Neutrophil (primary cell): ENCODE results near the gene CMKLR1.

Experiments used
- H3K27ac ChIP-seq: fragments of 200-600 bp; sonication (generic); 2 replicates; pipeline ENCODE4 v1.5.1; 2016; ENCODE audit warnings: mild to moderate bottlenecking, moderate library complexity
- H3K27me3 ChIP-seq: fragments of 200-600 bp; sonication (generic); 2 replicates; pipeline ENCODE4 v1.6.0; 2016; ENCODE audit warnings: mild to moderate bottlenecking
- H3K36me3 ChIP-seq: fragments of 200-600 bp; sonication (generic); 2 replicates; pipeline ENCODE4 v1.5.1; 2017
- H3K4me1 ChIP-seq, 2 experiments: fragments of 200-600 bp in 1 of 2; sonication (generic) in 1 of 2; 1 replicate in 1 of 2; 2 replicates in 1 of 2; pipeline versions ENCODE4 v1.5.1 to v1.6.1; 2013 to 2016; ENCODE audit warnings: low read depth in 1 of 2, low read length in 1 of 2, mild to moderate bottlenecking in 1 of 2, moderate library complexity in 1 of 2; ENCODE audit not compliant: control insufficient read depth in 1 of 2, insufficient read depth in 1 of 2
- H3K4me3 ChIP-seq, 2 experiments: fragments of 200-600 bp in 1 of 2; sonication (generic) in 1 of 2; 1 replicate in 1 of 2; 2 replicates in 1 of 2; pipeline ENCODE4 v1.5.1; 2013 to 2016; ENCODE audit warnings: low read depth in 1 of 2, low read length in 1 of 2, mild to moderate bottlenecking in 1 of 2, moderate library complexity in 1 of 2
- H3K9me3 ChIP-seq: fragments of 200-600 bp; sonication (generic); 2 replicates; pipeline ENCODE4 v1.5.1; 2016
- TF ChIP-seq, protein P1 (sequence below): fragments of 200-600 bp; sonication (generic); IDR thresholded peaks from 2 replicates; pipeline ENCODE4 v1.5.1; 2016; ENCODE audit warnings: antibody characterized with exemption

CMKLR1 gene

DNA sequence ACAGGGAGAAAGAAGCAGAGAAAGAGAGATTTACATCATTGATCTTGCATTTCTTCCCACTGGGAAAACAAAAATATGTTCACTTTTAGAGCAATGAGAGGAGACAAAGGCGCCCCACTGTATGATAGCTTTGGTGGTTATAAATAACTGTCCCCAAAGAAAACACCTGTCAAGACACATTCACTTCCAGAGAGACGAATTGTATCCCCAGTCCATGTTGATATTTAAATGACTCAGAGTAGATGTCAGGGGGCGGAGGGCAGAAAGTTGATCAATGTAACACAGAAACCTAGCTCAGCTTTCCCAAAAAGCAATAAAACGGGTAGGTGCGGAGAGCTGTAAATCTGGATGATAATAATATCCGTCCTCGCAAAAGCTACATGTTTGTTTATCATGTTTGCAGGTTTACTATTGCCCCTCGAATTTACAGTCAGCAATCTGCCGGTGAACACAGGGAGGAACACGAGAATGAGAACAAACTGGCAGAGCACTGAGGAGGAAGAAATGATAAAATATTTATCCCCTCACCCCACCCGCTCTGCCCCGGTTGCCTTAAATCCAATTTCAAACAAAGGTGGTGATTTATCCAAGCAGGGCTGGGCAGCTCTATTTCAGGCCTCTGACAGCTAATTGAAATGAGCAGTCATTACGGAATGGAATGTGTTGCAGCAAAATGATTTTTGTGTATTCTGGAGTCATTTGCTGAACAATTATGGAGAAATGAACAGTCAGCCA lies 84.4 kb downstream of the CMKLR1 start:
- TF ChIP-seq, protein P1, sequence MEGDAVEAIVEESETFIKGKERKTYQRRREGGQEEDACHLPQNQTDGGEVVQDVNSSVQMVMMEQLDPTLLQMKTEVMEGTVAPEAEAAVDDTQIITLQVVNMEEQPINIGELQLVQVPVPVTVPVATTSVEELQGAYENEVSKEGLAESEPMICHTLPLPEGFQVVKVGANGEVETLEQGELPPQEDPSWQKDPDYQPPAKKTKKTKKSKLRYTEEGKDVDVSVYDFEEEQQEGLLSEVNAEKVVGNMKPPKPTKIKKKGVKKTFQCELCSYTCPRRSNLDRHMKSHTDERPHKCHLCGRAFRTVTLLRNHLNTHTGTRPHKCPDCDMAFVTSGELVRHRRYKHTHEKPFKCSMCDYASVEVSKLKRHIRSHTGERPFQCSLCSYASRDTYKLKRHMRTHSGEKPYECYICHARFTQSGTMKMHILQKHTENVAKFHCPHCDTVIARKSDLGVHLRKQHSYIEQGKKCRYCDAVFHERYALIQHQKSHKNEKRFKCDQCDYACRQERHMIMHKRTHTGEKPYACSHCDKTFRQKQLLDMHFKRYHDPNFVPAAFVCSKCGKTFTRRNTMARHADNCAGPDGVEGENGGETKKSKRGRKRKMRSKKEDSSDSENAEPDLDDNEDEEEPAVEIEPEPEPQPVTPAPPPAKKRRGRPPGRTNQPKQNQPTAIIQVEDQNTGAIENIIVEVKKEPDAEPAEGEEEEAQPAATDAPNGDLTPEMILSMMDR, result no peak
- H3K4me3 ChIP-seq, result no peak overlapping the region
- H3K9me3 ChIP-seq, result no peaks in the 10 kb centered on the region
- peaks cover 4% of the 10 kb centered on the region for H3K27me3 ChIP-seq
- H3K4me1 ChIP-seq, result no peaks in the 10 kb centered on the region
- no peak overlapping the region for H3K27ac ChIP-seq
- H3K36me3 ChIP-seq, result no peaks in the 10 kb centered on the region

DNA sequence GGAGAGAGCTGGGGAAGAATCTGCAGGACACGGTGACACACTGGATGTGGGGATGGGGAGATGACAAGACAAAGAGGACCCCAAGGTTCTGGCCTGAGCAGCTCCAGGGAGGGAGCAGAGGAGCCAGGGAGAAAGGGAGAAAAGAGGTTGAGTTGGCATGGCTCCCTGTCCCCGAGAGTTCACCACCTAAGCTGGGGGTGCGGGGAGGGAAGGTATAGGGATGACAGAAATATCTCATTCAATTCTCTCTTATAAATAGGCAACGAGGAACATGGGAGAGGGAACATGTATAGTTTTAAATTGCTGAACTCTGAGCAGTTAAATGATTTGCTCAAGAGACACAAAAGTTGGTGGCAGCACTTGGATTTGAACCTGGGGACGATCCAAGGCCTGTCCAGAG lies 85.1 kb downstream of the CMKLR1 start:
- H3K27ac ChIP-seq, result no peak overlapping the region
- TF ChIP-seq, protein P1, result no peak
- H3K36me3 ChIP-seq, result no peaks in the 10 kb centered on the region
- H3K27me3 ChIP-seq, result peaks cover 4% of the 10 kb centered on the region
- no peak overlapping the region for H3K4me3 ChIP-seq
- no peaks in the 10 kb centered on the region for H3K4me1 ChIP-seq
- H3K9me3 ChIP-seq, result no peaks in the 10 kb centered on the region

DNA sequence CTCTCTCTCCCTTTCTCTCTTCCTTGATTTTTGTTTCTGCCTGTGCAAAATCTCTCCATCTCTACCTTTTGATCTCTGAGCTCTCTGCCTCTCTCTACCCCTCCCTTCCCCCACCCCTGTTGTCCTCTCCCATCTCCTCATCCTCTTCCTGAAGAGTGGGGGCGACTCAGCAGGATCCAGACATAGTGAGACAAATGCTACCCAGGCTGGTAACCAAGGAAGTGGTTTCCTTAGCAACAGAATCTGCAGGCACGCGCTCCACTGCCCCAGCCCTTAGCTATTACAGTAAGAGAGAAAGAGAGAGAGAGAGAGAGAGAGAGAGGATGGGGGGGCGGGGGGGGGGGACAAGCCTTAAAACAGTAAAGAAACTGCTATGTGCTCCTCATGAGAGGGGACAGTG lies 85.6 kb downstream of the CMKLR1 start:
- H3K4me3 ChIP-seq, result no peak overlapping the region
- H3K27ac ChIP-seq, result no peak overlapping the region
- no peaks in the 10 kb centered on the region for H3K36me3 ChIP-seq
- no peaks in the 10 kb centered on the region for H3K9me3 ChIP-seq
- H3K4me1 ChIP-seq, result no peaks in the 10 kb centered on the region
- TF ChIP-seq, protein P1, result no peak
- H3K27me3 ChIP-seq, result peaks cover 4% of the 10 kb centered on the region

DNA sequence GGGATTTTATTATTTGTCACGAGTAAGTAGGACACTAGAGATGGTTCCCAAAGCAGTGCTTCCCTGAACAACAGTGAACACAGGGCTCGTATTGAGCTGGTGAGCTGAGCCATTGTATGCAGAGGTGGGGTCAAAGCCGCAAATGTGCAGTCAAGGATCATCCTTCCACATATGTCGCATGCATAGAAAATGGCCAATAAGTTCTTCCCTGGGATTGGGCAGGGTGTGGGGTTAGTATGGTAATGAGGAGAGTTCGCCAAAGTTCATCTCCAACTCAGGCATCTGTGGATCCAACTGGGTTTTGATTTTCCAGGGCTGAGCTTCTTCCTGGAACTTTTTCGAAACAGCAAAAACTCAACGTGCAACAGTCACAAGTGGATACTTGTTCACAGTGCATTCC lies 86.6 kb downstream of the CMKLR1 start:
- Histone ChIP-seq H3K4me3 (no peak overlapping the region), H3K36me3 (no peaks in the 10 kb centered on the region), H3K4me1 (no peaks in the 10 kb centered on the region), H3K27me3 (peaks cover 4% of the 10 kb centered on the region), H3K27ac (no peak overlapping the region), H3K9me3 (no peaks in the 10 kb centered on the region)
- TF ChIP-seq, protein P1, result no peak

DNA sequence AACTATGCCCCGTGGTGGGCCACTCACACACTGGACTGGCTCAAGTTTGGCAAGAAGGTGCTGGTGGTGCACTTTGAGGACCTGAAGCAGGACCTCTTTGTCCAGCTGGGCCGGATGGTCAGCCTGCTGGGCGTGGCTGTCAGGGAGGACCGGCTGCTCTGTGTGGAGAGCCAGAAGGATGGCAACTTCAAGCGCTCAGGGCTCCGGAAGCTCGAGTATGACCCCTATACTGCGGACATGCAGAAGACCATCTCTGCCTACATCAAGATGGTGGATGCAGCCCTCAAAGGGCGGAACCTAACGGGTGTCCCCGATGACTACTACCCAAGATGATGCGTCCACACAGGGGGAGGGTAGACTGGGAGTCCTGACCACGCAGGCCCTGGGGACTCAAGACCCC lies 91.1 kb downstream of the CMKLR1 start:
- Histone ChIP-seq H3K4me1 (no peaks in the 10 kb centered on the region), H3K9me3 (no peaks in the 10 kb centered on the region), H3K27me3 (peaks cover 4% of the 10 kb centered on the region), H3K27ac (no peak overlapping the region), H3K36me3 (no peaks in the 10 kb centered on the region), H3K4me3 (no peak overlapping the region)
- TF ChIP-seq, protein P1, result no peak
